Putamen (tissue), 1 donor: ENCODE data around the gene MOB3A.

Experiments
- DNase-seq: peaks from one replicate; pipeline ENCODE4 v3.0.0-alpha.2; 2016; ENCODE audit warnings: low spot score

Gene MOB3A

DNA sequence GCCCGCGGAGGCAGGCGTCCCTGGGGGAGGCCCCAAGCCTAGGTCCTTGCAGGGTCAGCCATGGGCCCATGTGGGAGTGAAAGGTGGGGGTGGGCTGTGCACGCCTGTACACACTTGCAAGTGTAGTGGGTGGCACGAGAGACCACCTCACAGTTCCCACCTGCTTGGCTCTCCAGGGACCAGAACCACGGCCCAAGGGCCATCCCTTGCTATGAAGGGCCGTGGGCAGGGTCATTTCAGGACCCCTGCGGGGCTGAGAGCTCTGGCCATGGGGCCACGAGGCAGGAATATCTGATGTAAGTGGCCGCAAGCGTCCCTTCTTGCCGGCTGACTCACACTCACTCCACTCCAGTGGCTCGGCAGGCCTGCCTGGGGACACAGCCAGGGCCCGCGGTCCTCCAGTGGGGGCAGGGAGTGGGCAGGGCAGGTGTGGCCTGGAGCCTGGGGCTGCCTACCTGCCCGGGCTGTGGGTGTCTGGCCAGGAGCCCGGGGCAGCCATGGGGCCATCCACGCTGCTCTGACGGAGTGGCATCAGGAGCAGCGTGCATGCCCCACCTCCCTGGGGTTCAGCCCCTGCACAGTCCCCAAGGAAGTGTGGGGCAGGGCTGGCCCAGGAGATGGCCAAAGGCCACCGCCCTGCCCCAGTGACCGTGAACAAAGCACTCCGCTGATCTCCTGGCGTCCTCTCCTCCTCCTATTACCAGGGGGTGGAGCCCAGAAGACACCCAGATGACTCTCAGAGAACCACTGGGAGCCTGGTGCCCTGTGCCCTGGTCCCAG lies 36.5 kb downstream of the MOB3A start:
- DNase-seq = no peak

DNA sequence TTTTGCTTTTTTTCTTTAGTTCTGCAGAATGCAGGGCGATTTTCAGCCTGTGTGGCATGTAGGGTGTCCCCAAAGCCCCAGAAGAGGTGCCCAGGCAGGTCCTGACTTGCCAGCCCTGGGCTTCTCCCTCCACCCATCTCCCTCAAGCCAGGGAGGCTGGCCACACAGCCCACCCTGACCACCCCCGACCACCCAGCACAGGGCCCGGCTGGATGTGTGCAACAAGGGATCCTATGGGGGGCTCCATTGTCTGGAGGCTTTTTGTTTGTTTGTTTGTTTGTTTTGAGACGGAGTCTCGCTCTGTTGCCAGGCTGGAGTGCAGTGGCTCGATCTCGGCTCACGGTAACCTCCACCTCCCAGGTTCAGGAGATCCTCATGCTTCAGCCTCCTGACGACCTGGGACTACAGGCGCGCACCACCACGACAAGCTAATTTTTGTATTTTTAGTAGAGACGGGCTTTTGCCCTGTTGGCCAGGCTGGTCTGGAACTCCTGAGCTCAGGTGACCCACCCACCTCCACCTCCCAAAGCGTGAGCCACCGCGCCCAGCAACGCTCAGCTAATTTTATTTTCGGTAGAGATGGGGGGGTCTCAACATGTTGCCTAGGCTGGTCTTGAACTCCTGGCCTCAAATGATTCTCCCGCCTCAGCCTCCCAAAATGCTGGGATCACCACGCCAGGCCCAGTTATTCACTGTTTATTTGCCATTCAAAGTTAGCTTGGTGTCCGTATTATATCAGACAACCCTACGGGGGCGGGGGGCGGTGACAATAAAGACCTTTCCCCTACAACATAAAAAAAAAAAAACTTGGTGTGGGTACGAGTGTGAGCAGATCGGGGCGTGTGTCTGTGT lies 37.3 kb downstream of the MOB3A start:
- no peak for DNase-seq

DNA sequence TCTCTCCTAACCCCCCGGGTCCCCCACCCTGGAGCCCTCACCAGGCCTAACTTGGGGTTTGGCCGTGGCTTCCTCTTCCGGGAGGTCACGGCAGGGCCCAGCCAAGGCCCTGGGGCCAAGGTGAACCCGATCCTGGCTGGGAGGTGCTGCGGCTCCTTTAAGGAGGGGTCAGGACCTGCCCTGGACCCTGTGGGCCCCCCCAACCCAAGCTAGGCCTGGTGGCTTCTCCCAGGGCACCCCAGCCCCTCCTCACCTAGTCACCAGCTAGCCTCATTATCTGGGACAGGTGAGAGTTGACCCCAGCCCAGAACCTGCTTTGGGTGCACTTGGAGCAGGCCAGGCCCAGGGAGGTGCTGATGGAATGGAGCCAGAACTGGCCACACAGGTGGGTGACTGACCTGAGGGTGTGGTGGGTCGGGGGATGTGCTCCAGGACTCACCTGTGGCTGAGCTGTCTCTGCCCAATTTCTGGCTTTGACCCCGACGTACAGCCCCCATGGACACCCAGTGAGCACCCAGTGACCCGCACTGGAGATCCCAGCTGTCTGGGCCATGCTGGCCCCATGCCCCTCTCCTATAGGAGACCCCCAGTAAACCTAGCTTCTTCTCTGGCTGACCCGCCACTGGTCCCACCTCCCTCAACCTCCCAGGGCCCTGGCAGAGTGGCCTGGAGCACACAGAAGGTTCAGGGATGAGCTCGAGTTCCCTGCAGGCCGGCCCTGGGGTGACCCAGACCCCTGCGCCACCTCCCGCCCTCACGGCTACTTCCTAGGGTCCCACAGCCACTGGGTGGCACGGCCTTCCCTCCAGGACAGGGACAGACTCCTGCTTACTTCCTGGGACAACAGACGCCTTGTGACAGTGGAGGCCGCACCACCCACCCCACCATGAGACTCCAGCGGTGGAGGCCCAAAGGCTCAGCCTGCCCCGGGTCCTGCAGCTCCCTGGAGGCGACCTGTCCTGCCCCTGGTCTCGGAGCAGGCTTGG lies 38.3 kb downstream of the MOB3A start:
- DNase-seq = no peak

- no peak for DNase-seq
These were observed 39.3 kb downstream of the MOB3A start for GRCh38 chr19:2056837-2057192.

DNA sequence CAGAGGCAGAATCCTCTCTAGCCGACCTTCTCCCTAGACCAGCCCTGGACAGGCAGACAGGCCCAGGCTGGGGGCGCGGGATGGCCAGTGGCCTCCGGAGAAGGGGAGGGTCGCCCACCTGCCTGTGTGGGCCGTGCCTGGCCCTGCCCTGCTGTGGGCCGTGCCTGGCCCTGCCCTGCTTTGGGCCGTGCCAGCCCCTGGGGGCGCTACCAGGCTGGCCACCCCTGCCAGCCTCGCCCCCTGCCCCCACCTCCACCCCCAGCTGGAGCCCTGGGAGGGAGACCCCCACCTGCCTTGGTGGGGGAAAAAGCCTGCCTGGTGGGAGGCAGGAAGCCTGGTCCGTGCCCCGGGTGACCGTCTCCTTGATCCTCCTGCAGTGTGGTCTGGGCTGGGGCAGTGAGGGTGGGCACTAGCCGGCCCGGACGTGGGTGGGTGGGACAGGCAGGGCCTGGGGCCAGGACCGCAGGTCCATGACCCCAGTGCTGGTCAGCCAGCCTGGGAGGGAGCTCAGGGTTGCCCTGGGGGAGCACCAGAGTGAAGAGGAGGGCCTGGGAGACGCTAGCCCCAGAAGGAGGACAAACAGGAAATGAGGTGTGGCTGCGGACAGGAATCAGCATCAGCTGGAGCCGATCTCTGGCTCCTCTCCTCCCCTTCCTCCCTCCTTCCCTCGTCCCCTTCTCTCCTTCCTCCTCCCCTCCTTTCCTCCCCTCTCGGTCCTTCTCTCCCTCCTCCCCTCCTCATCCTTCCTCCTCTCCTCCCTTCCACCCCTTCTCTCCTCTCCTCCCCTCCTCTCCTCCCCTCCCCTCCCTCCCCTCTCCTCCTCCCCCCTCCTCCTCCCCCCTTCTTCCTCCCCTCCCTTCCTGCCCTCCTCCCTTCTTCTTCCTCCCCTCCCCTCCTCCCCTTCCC lies 39.9 kb downstream of the MOB3A start:
- DNase-seq = no peak

DNA sequence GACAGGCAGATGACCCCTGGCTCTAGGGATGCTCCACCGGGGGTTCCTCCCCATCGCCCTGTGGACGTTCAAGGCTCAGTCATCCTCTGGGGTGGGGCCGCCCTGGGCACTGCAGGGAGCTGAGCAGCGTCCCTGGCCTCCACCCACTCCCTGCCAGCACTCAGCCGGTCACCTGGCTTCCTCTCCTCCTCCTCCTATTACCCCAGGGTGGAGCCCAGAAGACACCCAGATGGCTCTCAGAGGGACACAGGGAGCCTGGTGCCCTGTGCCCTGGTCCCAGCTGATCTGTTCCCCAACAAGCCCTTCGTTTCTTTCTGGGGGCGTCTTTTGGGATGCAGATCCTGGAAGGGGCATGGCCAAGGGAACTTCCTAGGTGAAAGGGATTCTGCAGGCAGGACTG lies 41.4 kb downstream of the MOB3A start:
- no peak for DNase-seq

- no peak for DNase-seq
These were observed 42.3 kb downstream of the MOB3A start for GRCh38 chr19:2053601-2054389.

DNA sequence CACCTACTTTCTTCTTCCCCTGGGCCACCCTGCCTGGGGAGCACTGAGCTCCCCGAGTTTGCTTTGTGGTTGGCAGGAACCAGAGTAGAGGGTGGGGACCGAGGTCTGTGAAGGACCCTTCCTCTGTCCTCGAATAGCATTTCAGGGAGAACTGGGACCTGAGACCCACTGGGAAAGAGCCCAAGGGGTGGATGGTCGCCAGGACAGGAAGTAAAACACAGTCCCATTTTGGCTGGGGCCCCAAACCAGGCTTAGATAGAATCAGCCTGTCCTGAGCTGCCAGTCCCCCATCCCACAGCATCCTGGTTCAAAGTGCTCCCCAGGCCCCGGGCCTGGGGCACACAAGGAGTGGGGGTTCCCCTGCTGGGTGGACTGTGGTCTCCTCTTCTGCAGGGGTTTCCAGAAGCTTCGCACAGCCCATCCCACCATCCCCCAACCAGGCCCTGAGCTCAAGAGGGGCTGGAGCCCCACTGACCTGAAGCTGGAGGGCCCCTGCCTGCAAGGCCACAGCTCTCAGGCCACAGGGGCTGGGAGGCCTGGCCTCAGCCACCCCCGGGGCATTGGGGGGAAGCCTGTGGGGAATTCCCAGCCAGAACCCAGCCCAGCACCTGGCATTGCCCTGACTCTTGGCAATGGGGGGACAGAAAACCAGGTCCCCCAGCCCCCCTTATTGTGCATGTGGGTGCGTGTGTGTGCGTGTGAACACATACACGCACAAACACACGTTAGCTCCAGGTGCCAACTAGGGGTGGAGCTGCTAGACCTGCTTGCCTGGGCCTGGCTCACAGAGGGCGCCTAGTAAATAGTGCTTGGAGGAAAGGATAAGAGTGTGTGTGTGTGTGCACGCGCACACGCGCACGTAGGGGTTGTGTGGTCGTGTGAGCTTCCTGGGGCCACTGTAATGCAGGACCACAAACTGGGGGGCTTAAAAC lies 44.1 kb downstream of the MOB3A start:
- no peak for DNase-seq

DNA sequence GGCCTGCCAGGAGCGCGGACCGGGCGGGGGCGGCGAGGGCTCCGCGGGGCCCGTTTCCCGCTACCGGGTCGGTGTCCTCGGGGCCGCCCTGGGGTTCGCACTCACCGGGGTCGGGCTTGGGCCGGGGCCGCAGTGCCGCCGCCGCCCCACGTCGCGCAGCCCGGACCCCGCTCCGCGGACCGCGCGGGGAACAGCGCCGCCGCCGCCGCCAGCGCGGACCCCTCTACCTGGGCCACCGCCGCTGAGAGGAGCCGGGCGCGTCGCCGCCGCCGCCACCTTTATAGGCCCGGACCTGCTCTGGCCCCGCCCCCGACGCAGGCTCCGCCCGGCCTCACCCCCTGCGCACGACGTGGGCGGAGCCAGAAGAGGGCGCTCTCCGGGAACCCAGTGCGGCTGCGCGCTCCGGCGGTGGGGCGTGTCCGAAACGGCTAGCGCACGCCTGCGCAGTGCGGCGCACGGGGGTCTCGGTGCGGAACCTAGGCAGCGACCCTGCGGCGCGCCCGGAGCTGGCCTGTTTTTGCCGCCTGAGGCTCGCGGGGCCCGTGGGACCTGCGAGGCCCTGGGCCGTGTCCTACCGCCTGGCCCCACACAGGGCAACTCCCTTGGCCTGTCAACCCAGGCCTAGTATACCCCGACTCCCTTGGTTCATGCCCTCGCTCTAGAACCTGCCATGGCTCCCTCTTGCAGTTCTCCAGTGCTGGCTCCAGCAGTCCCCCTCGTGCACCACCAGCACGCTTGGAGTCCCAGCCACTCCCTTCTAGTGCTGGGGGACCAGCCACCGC lies 44.9 kb downstream of the MOB3A start, which contains the start of gene MKNK2:
TSS of gene MKNK2 (minus strand) at position 254 of the 782 bp plus-strand sequence. CDS start 393 bp downstream, outside the sequence.
- DNase-seq = peak; percentile 93

GRCh38 chr19:2050349-2050990 lies 45.7 kb downstream of the MOB3A start:
- DNase-seq = no peak

GRCh38 chr19:2049741-2050348 lies 46.3 kb downstream of the MOB3A start:
- no peak for DNase-seq

GRCh38 chr19:2048959-2049740 lies 47.0 kb downstream of the MOB3A start:
- DNase-seq = no peak

DNA sequence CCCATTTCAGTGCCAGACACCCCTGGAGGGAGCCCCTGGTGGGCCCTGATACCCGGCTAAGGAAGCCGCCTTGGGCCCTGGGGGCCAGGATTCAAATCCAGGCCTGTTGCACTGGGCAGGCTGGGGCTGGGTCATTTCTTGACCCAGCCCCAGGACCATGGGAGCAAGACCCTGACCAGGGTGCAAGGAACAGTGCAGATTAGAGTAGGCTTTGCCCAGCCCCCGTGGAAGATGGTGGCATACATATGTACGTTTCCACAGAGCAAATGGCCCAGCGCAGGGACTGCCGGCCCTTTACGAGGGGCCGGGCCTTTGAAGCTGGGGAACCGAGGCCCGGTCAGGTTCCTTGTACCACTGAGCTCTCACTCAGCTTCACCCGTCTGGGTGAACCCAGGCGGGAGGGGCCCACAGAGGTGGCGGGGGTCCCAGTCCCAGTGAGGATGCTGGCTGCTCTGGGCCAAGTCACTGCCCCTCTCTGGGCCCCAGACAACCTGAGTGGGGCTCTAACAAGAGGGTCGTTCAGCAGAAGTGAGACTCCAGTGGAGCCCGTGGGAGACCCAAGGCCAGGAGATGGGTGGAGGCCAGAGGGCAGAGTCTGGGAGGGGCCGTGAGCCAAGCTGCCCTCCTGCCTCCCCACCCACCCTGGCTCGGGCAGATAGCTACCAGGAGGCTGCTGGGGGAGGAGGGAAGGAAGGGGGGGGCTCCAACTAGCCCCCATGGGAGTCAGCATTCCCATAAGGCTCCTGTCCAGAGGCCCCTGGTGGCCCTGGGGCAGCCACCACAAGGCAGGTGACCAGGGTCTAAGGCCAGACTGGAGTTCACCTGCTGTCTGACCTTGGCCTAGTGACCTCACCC lies 47.8 kb downstream of the MOB3A start:
- DNase-seq = no peak

- no peak for DNase-seq
These were observed 48.5 kb downstream of the MOB3A start for GRCh38 chr19:2047449-2048103.

DNA sequence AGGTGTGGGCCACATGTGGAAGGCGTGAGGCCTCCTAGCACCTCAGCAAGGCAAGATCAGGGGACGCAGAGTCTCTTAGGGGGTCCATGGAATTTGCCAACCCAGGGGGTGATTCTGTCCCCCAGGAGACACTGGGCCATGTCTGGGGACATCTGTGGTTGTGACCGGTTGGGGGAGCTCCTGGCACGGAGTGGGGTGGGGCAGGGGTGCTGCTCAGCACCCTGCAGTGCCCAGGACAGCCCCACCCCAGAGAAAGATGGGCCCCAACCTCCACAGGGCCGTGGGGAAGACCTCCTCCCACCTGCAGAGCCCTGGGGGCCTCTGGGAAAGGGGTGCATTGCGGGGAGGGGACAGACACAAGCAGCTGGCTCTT lies 49.1 kb downstream of the MOB3A start:
- DNase-seq = no peak
